Upper lobe of right lung (tissue), 1 donor: ENCODE measurements around the gene GIT2. TPM values are rescaled to one million over a fixed set of nuclear protein-coding genes. Genes with fewer than 3 reads are reported as not detected.

ENCODE experiments used
- ATAC-seq: fragments of 200-7000 bp; cut with Tn5 transposase; one replicate; pipeline ENCODE4 v1.9.1; 2020; ENCODE audit warnings: mild to moderate bottlenecking, moderate library complexity
- DNase-seq: peaks from one replicate; pipeline ENCODE4 v3.0.0-alpha.2; 2020
- H3K27ac ChIP-seq: fragments of 200-600 bp; one replicate; pipeline ENCODE4 v1.8.0; 2022
- H3K27me3 ChIP-seq: fragments of 200-600 bp; one replicate; pipeline ENCODE4 v1.8.0; 2022; ENCODE audit warnings: mild to moderate bottlenecking
- H3K36me3 ChIP-seq: fragments of 200-600 bp; one replicate; pipeline ENCODE4 v1.8.0; 2022
- H3K4me1 ChIP-seq: fragments of 200-600 bp; one replicate; pipeline ENCODE4 v1.8.0; 2022
- H3K4me3 ChIP-seq: fragments of 200-600 bp; one replicate; pipeline ENCODE4 v1.8.0; 2022; ENCODE audit warnings: mild to moderate bottlenecking
- H3K9me3 ChIP-seq: fragments of 200-600 bp; one replicate; pipeline ENCODE4 v1.8.0; 2022
- intact Hi-C: fragments of 100-400 bp; cut with DNase I; formaldehyde crosslinking; loops from one replicate; pipeline ENCODE4 v1.11.0; 2022
- total RNA-seq: library from RNA; stranded (reverse); fragmentation: NEBNext Ultra II Directional; extraction: Animal tissue kit (Norgen Biotek cat#: 25700); gene quantifications from one replicate; pipeline ENCODE4 v1.2.1, GENCODE V29; 2021
- TF ChIP-seq, protein P1 (sequence below): fragments of 200-600 bp; IDR thresholded peaks from one replicate; pipeline ENCODE4 v1.8.0; 2022; ENCODE audit warnings: antibody characterized with exemption
- donor health status: DM: no; HTN: yes; CAD: no; lungs with severe emphysema.

The GIT2 gene
- total RNA-seq, 1 donor from 2014 or later = 52.1 TPM

DNA sequence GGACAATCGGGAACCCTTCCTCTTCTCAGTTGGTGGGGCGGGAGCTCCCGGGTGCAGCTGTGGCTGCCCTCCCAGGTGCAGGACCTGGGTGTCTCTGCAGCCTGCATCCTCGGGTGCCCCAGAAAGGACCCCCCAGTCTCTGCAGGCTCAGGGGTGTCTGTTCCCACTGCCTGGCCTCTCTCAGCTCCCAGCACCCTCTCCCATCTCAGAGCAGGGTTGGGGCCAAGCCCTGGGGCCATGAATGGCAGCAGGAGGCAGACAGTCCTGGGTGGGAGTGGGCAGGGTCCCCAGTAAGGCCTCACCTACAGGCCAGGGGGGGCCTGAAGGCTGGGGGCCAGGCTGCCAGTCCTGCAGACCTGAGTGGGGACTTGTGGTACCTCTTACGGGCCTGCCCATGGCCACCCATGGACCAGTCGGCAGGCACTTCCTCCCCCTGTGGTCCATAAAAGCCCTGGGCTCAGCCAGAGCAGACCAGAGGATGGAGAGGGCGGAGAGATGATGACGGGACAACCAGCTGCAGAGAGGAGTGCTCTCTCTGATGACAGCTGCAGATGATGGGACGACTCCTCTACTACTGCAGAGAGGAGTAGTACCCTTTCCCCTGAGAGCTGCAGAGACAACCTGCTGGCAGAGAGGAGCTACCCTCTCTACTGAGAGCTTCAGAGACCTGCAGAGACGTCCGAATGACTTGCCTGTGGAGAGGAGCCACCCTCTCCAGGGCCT is 69.5 kb downstream of the GIT2 start:
- peaks cover 21% of the 10 kb centered on the region for H3K36me3 ChIP-seq
- TF ChIP-seq, protein P1, sequence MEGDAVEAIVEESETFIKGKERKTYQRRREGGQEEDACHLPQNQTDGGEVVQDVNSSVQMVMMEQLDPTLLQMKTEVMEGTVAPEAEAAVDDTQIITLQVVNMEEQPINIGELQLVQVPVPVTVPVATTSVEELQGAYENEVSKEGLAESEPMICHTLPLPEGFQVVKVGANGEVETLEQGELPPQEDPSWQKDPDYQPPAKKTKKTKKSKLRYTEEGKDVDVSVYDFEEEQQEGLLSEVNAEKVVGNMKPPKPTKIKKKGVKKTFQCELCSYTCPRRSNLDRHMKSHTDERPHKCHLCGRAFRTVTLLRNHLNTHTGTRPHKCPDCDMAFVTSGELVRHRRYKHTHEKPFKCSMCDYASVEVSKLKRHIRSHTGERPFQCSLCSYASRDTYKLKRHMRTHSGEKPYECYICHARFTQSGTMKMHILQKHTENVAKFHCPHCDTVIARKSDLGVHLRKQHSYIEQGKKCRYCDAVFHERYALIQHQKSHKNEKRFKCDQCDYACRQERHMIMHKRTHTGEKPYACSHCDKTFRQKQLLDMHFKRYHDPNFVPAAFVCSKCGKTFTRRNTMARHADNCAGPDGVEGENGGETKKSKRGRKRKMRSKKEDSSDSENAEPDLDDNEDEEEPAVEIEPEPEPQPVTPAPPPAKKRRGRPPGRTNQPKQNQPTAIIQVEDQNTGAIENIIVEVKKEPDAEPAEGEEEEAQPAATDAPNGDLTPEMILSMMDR = no peak
- intact Hi-C loops = no loop called here
- H3K27me3 ChIP-seq = no peaks in the 10 kb centered on the region
- ATAC-seq = no peak
- no peak overlapping the region for H3K27ac ChIP-seq
- H3K4me1 ChIP-seq = no peaks in the 10 kb centered on the region
- no peaks in the 10 kb centered on the region for H3K9me3 ChIP-seq
- no peak for DNase-seq
- H3K4me3 ChIP-seq = no peak overlapping the region

DNA sequence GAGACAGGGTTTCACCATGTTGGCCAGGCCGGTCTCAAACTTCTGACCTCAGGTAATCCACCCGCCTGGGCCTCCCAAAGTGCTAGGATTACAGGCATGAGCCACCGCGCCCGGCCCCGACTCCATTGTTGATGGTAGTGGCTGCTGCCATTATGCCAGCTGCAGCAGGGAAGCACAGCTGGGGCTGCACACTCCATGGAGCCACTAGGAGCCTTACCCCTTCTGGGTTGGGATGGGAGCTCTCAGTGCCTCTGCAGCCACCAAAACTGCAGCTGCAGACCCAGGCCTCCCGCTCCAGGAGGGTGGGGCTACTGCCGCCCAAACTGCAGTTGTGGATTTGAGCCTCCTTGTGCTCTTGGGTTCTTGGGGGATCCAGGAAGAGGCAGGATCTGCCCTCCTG is 70.2 kb downstream of the GIT2 start:
- Histone ChIP-seq H3K36me3 (peaks cover 14% of the 10 kb centered on the region), H3K9me3 (no peaks in the 10 kb centered on the region), H3K4me3 (no peak overlapping the region), H3K27ac (no peak overlapping the region), H3K27me3 (no peaks in the 10 kb centered on the region), H3K4me1 (no peaks in the 10 kb centered on the region)
- no peak for DNase-seq
- ATAC-seq = no peak
- TF ChIP-seq, protein P1 = no peak
- intact Hi-C loops = no loop called here

DNA sequence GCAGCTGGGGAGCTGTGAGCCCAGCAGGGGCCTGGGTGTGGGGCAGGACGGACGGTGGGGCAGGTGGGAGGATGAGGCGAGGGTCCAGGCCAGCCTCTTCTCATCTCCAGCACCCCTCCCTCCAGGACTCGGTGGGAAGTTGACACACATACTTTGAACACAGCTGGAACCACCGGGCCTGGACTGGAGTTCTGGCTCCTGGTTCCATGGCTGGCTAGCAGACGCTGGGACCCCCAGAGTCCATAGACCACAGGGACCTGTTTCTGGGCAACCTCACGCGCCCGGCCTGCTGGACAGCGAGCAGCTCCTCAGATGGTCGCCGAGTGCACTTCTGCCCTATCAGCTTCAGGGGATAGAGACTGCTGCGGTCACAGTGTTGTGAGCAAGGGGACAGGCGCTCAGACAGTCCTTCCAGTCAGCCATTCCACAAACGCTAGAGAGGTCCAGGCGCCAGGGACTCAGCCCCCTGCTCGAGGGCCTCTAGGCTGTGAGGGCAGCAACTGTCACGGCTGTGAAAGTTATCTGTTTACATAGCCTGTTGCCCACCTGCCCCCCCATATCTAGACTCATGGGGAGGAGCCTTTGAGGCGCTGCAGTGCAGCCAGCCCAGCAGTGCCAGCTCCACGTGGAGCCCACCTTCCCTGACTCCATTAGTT is 70.9 kb downstream of the GIT2 start:
- DNase-seq = no peak
- H3K4me1 ChIP-seq = no peaks in the 10 kb centered on the region
- no peaks in the 10 kb centered on the region for H3K9me3 ChIP-seq
- peaks cover 12% of the 10 kb centered on the region for H3K36me3 ChIP-seq
- intact Hi-C loops = no loop called here
- no peak for ATAC-seq
- H3K4me3 ChIP-seq = no peak overlapping the region
- TF ChIP-seq, protein P1 = no peak
- H3K27ac ChIP-seq = no peak overlapping the region
- no peaks in the 10 kb centered on the region for H3K27me3 ChIP-seq

DNA sequence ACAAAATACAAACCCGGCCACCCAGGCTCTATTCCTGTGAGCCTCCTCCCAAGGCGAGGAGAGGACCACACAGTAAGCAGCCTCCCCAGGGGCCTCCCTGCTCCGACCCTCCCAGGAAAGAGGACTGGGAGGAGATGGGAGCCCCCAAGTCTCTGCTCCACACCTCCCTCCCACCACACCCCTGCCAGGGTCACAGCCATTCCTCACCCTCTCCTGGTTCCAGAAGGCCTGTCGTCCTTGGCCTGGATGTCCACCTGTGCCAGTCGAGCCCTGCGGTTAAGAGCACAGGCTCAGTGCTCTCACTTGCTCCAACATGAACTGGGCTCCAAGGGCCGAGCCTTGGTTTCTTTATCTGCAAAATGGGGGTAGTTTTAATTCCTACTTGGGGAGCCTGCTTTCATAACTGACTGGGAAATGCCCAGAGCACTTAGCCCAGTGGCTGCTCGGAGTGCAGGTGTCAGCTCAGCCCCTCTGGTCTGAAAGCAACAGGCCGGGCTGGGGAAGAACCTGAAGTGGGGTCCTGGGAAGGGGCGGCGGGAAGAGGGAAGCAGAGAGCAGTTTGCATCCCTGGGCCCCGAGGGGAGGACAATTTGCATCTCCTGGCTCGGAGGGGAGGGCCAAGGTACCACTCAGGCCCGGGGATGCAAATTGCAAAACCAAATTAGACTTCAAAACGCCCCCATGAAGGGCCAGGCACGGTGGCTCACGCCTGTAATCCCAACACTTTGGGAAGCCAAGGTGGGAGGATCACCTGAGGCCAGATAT is 72.5 kb downstream of the GIT2 start:
- intact Hi-C loops = no loop called here
- Histone ChIP-seq H3K27ac (no peak overlapping the region), H3K27me3 (no peaks in the 10 kb centered on the region), H3K4me3 (no peak overlapping the region), H3K4me1 (no peaks in the 10 kb centered on the region), H3K9me3 (no peaks in the 10 kb centered on the region), H3K36me3 (peaks cover 21% of the 10 kb centered on the region)
- DNase-seq = peak; percentile 25
- ATAC-seq = no peak
- TF ChIP-seq, protein P1 = no peak

DNA sequence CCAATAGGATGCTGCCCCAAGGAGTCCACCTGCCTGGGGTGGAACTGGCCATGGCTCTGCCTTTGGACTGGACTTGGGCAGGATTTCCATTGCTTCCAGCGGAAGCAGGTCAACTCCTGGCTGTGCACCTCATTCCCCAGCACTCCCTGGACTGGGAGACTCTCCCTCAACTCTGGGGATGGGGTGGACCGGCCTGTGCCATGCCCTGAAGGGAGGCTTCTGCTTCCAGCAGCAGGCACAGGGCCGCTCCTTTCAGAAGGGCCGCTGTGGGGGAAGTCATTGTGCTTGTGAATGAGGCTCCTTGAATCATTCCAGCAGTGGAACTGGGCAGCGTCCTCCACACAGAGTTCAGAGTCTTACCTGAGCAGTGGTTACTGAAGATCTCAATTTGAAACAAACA is 73.1 kb downstream of the GIT2 start:
- H3K4me1 ChIP-seq = no peaks in the 10 kb centered on the region
- no peak overlapping the region for H3K4me3 ChIP-seq
- ATAC-seq (no peak), DNase-seq (peak; percentile 22)
- TF ChIP-seq, protein P1 = no peak
- intact Hi-C loops = no loop called here
- H3K36me3 ChIP-seq = peaks cover 25% of the 10 kb centered on the region
- H3K27ac ChIP-seq = no peak overlapping the region
- no peaks in the 10 kb centered on the region for H3K27me3 ChIP-seq
- H3K9me3 ChIP-seq = no peaks in the 10 kb centered on the region
